ENCODE results near the gene KDM3A.

DNA sequence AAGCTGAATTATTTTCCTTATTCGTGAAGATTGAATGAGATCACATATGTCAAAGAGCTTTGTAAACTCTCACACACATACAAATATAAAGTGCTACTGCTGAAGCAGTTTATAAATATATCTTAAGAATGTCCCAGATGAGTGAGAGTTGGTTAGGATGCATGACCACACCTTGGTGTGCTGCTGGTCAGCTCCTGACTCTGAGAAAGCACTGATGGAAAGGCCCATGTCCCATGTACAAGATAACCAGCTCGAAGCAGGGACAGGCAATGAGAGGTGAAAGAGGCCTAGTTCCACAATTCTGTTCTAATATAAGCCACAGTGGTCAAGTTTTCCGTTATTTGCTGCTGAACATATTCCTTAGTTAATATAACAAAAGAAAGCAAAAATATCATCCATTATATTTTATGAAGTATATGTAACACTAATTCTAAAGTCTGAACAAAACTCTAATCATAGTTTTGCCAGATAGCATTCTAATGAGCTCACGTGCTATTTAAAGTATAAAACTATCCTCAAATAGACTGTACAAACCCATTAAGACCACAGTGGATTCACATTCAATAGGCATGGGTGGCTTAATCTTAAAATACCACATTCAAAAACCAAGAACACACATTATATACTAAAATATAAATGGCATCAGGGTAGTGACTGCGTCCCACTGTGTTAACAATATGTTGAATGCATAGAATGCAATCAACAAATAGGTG lies 72.9 kb downstream of the KDM3A start:
- TF ChIP-seq SP1 (IDR thresholded peaks at IDR 0.05) (no peak), SUZ12 (IDR thresholded peaks at IDR 0.05) (no peak), FOXA1 (IDR thresholded peaks at IDR 0.05) (no peak), FOXM1 (IDR thresholded peaks at IDR 0.05; ENCODE audit: borderline replicate concordance) (no peak)

All from HEK293T (cell line).